Uterus (tissue), 4 donors: ENCODE measurements around the gene PRG2. TPM values are rescaled to one million over a fixed set of nuclear protein-coding genes. Genes with fewer than 3 reads are reported as not detected.

Source experiments
- DNase-seq, 2 donors: peaks; one replicate each; pipeline ENCODE4 v3.0.0-alpha.2; 2019 to 2020
- H3K27ac ChIP-seq, 2 donors: fragments of 200-600 bp; sonication (generic); 1 replicate in 1 of 2; 2 replicates in 1 of 2; pipeline ENCODE4 v1.5.1; 2016 to 2018
- H3K27me3 ChIP-seq, 2 donors: fragments of 200-600 bp; sonication (generic); one replicate each; pipeline ENCODE4 v1.5.1; 2018 to 2019; ENCODE audit warnings: control low read depth in 1 of 2
- H3K36me3 ChIP-seq, 2 donors: fragments of 200-600 bp; sonication (generic); one replicate each; pipeline ENCODE4 v1.5.1; 2019; ENCODE audit warnings: control low read depth in 1 of 2
- H3K4me1 ChIP-seq, 2 donors: fragments of 200-600 bp; sonication (generic); one replicate each; pipeline ENCODE4 v1.5.1; 2018 to 2019; ENCODE audit warnings: control low read depth in 1 of 2
- H3K4me3 ChIP-seq, 2 donors: fragments of 200-600 bp; sonication (generic); 1 replicate in 1 of 2; 2 replicates in 1 of 2; pipeline ENCODE4 v1.5.1; 2018 to 2019; ENCODE audit warnings: mild to moderate bottlenecking in 1 of 2
- H3K9me3 ChIP-seq, 2 donors: fragments of 200-600 bp; sonication (generic); one replicate each; pipeline ENCODE4 v1.5.1; 2019; ENCODE audit warnings: control low read depth in 1 of 2
- POLR2A ChIP-seq, 2 donors: fragments of 450-650 bp; IDR thresholded peaks; one replicate each; pipeline ENCODE4 v1.6.1; 2016; ENCODE audit warnings: antibody characterized with exemption in 2 of 2, mild to moderate bottlenecking in 1 of 2, moderate library complexity in 1 of 2
- intact Hi-C: fragments of 100-400 bp; cut with DNase I; formaldehyde crosslinking; loops from one replicate; pipeline ENCODE4 v1.15.1; 2023; ENCODE audit warnings: low total_unique reads
- total RNA-seq, 4 donors: library from RNA; depleted of rRNA in 3 of 4; stranded (reverse); fragments of >200 nt in 3 of 4; gene quantifications; one replicate each; pipeline versions ENCODE4 v1.1.0 to v1.2.4, GENCODE V29; 2014 to 2023
- TF ChIP-seq, protein P1 (sequence below), 4 experiments: fragments of 200-600 bp in 2 of 4; fragments of 450-650 bp in 2 of 4; sonication (generic) in 2 of 4; IDR thresholded peaks; one replicate each; pipeline ENCODE4 v1.5.1; 2016 to 2019; ENCODE audit warnings: antibody characterized with exemption in 4 of 4, mild to moderate bottlenecking in 2 of 4, moderate library complexity in 1 of 4
- donor health status: DM: yes; HTN: yes; CAD: no.

The PRG2 gene
- total RNA-seq, 4 donors from 2014 or later: 0.21 TPM; not detected in 3

DNA sequence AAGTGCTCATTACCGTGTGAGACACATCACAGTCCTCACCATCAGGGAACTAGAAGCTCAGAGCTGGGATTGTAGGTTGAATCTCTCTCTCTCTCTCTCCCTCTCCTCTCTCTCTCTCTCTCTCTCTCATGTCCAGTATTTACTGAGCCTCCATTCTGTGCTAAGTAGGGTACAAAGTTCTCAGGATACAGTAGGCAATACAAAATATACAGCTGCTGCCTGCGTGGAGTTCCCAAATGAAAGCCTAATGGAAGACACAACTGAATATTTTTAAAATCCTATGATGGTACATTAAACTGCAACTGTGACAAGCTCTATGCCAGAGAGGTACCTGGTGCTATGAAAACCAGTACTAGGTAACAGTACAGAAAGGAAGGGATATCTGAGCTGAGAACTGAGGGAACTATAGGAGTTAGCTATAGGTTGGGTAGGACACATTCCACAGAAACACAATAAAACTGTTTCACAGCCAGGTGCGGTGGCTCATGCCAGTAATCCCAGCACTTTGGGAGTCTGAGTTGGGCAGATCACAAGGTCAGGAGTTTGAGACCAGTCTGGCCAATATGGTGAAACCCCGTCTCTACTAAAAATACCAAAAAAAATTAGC lies 9.6 kb upstream of the PRG2 start:
- intact Hi-C loops: no loop called here
- TF ChIP-seq, protein P1, sequence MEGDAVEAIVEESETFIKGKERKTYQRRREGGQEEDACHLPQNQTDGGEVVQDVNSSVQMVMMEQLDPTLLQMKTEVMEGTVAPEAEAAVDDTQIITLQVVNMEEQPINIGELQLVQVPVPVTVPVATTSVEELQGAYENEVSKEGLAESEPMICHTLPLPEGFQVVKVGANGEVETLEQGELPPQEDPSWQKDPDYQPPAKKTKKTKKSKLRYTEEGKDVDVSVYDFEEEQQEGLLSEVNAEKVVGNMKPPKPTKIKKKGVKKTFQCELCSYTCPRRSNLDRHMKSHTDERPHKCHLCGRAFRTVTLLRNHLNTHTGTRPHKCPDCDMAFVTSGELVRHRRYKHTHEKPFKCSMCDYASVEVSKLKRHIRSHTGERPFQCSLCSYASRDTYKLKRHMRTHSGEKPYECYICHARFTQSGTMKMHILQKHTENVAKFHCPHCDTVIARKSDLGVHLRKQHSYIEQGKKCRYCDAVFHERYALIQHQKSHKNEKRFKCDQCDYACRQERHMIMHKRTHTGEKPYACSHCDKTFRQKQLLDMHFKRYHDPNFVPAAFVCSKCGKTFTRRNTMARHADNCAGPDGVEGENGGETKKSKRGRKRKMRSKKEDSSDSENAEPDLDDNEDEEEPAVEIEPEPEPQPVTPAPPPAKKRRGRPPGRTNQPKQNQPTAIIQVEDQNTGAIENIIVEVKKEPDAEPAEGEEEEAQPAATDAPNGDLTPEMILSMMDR (IDR thresholded peaks at IDR 0.05): no peak
- no peak for DNase-seq
- no peaks in the 10 kb centered on the region for H3K27me3 ChIP-seq
- H3K4me1 ChIP-seq: no peaks in the 10 kb centered on the region
- no peaks in the 10 kb centered on the region for H3K9me3 ChIP-seq
- H3K4me3 ChIP-seq: no peak overlapping the region
- H3K36me3 ChIP-seq: no peaks in the 10 kb centered on the region
- no peak overlapping the region for H3K27ac ChIP-seq

DNA sequence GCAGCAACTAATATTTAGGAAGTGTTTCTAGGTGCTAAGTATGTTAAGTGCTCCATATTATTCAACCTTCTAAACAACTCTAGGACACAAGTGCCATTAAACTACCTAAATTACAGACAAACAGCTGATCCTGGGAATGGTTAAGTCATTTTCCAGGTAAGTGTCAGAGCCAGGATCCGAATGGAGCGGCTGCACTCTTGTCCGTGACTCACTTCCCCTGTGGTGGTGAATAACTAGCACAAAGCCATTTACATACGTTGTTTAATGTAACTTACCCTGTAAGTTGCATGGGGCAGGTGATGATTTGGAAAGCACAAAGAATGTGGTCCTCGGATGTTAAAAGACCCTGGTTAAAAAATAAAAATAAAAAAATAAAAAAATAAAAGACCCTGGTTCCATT lies 8.8 kb upstream of the PRG2 start:
- intact Hi-C loops: no loop called here
- Histone ChIP-seq H3K27me3 (no peaks in the 10 kb centered on the region), H3K36me3 (no peaks in the 10 kb centered on the region), H3K27ac (no peak overlapping the region), H3K9me3 (no peaks in the 10 kb centered on the region), H3K4me3 (no peak overlapping the region), H3K4me1 (no peaks in the 10 kb centered on the region)
- TF ChIP-seq POLR2A (IDR thresholded peaks at IDR 0.05): no peak
- TF ChIP-seq, protein P1 (IDR thresholded peaks at IDR 0.05): no peak
- DNase-seq: no peak

DNA sequence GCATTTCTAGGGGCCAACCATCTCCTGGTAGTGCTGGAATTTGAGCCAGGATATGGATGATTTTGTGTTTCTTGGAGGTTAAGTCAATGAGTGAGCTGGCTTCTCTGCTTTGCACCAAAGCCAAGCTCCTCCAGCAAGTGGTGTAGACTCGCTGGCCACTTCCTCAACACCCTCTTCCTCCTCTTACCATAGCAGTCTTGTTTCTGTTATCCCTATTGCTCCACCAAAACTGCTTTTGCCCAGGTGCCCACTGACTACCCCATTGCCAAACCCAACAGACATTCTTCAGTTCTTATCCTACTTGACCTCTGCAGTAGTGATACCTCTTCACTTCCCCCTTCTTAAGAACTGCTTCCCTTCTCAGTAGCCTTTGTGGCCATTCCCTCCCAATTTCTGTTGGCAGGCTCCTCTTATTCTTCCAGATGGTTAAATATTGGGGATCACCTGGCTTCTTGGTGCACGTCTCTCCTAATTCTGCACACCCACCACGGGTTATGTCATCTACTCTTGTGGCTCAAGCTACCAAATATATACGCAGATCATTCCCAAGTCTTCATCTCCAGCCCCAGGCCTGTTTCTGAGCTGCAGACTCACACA lies 7.0 kb upstream of the PRG2 start:
- Histone ChIP-seq H3K4me3 (no peak overlapping the region), H3K4me1 (no peaks in the 10 kb centered on the region), H3K9me3 (no peaks in the 10 kb centered on the region), H3K27ac (no peak overlapping the region), H3K36me3 (no peaks in the 10 kb centered on the region), H3K27me3 (no peaks in the 10 kb centered on the region)
- intact Hi-C loops: no loop called here
- no peak for TF ChIP-seq POLR2A (IDR thresholded peaks at IDR 0.05)
- TF ChIP-seq, protein P1 (IDR thresholded peaks at IDR 0.05): no peak
- no peak for DNase-seq

DNA sequence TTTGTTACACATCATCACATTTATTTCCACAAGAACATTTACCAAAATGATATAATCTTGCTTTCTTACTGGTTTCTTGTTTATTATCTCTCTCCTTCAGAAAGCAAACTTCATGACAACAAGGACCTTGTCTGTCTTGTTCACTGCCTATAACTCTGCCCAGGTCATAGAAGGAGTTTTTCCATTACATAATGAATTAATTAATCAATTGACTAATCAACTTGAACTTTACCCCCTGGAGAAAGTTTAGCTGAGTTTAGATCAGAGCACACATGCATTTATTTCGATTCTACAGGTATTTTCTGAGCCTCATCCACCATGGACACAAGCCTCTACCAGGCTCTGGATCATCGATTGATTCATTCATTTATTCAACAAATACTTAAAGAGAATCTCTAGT lies 6.3 kb upstream of the PRG2 start:
- intact Hi-C loops: no loop called here
- no peak for DNase-seq
- no peak overlapping the region for H3K27ac ChIP-seq
- H3K36me3 ChIP-seq: no peaks in the 10 kb centered on the region
- no peak overlapping the region for H3K4me3 ChIP-seq
- no peak for TF ChIP-seq POLR2A (IDR thresholded peaks at IDR 0.05)
- TF ChIP-seq, protein P1 (IDR thresholded peaks at IDR 0.05): no peak
- no peaks in the 10 kb centered on the region for H3K9me3 ChIP-seq
- no peaks in the 10 kb centered on the region for H3K4me1 ChIP-seq
- no peaks in the 10 kb centered on the region for H3K27me3 ChIP-seq

DNA sequence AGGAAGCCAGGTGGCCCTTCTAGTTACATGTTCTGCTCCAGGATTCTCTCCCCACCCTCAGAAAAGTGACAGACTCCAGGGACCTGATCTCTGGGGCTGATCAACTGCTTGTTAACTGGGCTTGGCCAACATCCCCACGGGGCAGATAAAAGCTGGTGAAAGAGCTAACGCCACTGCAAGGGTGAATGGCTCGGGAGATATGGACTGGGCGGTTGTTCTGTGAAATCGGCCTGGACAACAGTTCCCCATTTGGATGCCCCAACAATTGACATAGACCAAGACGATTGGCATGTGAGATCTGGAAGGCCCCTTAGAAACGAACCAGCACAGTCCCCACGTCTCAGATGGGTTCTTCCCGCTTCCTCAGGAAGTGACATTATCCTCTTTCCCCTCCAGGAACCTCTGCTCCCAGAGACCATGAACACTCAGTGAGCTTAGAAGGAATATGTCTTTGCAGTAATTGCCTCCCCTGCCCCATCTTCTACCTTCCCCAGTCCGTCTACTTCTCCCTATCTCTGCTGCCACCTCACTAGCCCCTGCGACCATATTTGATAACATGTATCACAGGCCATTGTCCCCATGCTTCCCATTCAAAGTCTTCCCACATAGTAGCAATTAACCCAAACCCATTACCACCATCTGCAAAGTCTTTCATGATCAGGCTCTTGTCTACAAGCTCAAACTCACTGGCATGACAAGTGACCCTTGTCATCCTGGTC lies 5.6 kb upstream of the PRG2 start:
- Histone ChIP-seq H3K36me3 (no peaks in the 10 kb centered on the region), H3K4me3 (no peak overlapping the region), H3K27me3 (no peaks in the 10 kb centered on the region), H3K9me3 (no peaks in the 10 kb centered on the region), H3K27ac (no peak overlapping the region), H3K4me1 (no peaks in the 10 kb centered on the region)
- no peak for DNase-seq
- TF ChIP-seq, protein P1 (IDR thresholded peaks at IDR 0.05): no peak
- TF ChIP-seq POLR2A (IDR thresholded peaks at IDR 0.05): no peak
- intact Hi-C loops: no loop called here
